A549 (cell line): Measurements from ENCODE around the gene PRKD1.

ENCODE experiments used
- CHD2 ChIP-seq: fragments of 150-350 bp; IDR thresholded peaks from 2 replicates; pipeline ENCODE4 v1.6.1; 2014; ENCODE audit warnings: low read length; ENCODE audit not compliant: partially characterized antibody
- CTCF ChIP-seq: fragments of >200 bp; sonication (Bioruptor Twin); formaldehyde crosslinking; IDR thresholded peaks from 3 replicates; pipeline ENCODE4 v1.5.1; 2016
- POLR2AphosphoS2 ChIP-seq: conservative IDR thresholded peaks from 2 replicates; pipeline ENCODE4 v1.6.1; 2012; ENCODE audit warnings: low read length, improper control_type of control experiment, inconsistent platforms
- REST ChIP-seq: fragments of 200-600 bp; sonication (generic); IDR thresholded peaks from 2 replicates; pipeline ENCODE4 v1.6.1; 2016; ENCODE audit warnings: antibody characterized with exemption, mild to moderate bottlenecking, moderate library complexity
- ZFP36 ChIP-seq: fragments of 450-650 bp; IDR thresholded peaks from 2 replicates; pipeline ENCODE4 v1.6.1; 2014; ENCODE audit warnings: borderline replicate concordance; ENCODE audit not compliant: partially characterized antibody

GRCh38 chr14:29743531-29743930, 184.1 kb downstream of the PRKD1 start:
- TF ChIP-seq CTCF: no peak
- no peak for TF ChIP-seq CHD2
- TF ChIP-seq REST: no peak
- no peak for TF ChIP-seq POLR2AphosphoS2
- no peak for TF ChIP-seq ZFP36
